ENCODE measurements around the gene TCF21.

DNA sequence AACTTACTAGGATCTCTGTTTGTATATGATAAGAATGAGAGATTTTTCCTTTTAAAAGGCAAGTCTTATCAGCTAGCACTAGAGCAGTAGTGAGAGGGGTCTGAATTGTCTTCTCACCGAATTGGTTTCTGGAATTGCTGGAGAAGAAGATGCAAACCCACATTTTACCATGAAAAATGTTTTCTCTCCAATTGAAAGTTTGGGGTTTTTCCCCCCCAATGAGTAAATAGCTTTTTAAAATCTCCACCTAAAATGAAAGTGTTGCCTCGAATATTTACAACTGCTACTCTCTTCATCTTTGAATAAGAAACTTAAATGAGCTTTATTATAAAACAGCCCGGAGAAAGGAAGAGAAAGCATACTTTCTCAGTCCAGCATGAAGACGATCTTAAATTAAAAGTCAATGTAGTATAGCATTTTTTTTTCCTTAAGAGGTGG, 1.8 kb downstream of the TCF21 start:
- TF ChIP-seq, protein P1, sequence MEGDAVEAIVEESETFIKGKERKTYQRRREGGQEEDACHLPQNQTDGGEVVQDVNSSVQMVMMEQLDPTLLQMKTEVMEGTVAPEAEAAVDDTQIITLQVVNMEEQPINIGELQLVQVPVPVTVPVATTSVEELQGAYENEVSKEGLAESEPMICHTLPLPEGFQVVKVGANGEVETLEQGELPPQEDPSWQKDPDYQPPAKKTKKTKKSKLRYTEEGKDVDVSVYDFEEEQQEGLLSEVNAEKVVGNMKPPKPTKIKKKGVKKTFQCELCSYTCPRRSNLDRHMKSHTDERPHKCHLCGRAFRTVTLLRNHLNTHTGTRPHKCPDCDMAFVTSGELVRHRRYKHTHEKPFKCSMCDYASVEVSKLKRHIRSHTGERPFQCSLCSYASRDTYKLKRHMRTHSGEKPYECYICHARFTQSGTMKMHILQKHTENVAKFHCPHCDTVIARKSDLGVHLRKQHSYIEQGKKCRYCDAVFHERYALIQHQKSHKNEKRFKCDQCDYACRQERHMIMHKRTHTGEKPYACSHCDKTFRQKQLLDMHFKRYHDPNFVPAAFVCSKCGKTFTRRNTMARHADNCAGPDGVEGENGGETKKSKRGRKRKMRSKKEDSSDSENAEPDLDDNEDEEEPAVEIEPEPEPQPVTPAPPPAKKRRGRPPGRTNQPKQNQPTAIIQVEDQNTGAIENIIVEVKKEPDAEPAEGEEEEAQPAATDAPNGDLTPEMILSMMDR (IDR thresholded peaks at IDR 0.05; ENCODE audit: poor library complexity, severe bottlenecking), result no peak
- no peak for TF ChIP-seq EZH2 (IDR thresholded peaks at IDR 0.05; ENCODE audit: borderline replicate concordance, insufficient read depth, low read length, poor library complexity, severe bottlenecking)
- no peak for TF ChIP-seq RAD21 (conservative IDR thresholded peaks at IDR 0.05)
- TF ChIP-seq, protein P2, sequence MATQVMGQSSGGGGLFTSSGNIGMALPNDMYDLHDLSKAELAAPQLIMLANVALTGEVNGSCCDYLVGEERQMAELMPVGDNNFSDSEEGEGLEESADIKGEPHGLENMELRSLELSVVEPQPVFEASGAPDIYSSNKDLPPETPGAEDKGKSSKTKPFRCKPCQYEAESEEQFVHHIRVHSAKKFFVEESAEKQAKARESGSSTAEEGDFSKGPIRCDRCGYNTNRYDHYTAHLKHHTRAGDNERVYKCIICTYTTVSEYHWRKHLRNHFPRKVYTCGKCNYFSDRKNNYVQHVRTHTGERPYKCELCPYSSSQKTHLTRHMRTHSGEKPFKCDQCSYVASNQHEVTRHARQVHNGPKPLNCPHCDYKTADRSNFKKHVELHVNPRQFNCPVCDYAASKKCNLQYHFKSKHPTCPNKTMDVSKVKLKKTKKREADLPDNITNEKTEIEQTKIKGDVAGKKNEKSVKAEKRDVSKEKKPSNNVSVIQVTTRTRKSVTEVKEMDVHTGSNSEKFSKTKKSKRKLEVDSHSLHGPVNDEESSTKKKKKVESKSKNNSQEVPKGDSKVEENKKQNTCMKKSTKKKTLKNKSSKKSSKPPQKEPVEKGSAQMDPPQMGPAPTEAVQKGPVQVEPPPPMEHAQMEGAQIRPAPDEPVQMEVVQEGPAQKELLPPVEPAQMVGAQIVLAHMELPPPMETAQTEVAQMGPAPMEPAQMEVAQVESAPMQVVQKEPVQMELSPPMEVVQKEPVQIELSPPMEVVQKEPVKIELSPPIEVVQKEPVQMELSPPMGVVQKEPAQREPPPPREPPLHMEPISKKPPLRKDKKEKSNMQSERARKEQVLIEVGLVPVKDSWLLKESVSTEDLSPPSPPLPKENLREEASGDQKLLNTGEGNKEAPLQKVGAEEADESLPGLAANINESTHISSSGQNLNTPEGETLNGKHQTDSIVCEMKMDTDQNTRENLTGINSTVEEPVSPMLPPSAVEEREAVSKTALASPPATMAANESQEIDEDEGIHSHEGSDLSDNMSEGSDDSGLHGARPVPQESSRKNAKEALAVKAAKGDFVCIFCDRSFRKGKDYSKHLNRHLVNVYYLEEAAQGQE (IDR thresholded peaks at IDR 0.05; ENCODE audit: borderline replicate concordance), result no peak
